Gastroesophageal sphincter (tissue), 4 donors: ENCODE results near the gene SLC38A11. TPM values are rescaled to one million over a fixed set of nuclear protein-coding genes. Genes with fewer than 3 reads are reported as not detected.

Source experiments
- ATAC-seq: fragments of 150-250 bp; one replicate; pipeline ENCODE4 v1.9.1; 2016; ENCODE audit warnings: mild to moderate bottlenecking, moderate library complexity
- H3K27ac ChIP-seq, 4 donors: fragments of 200-600 bp; sonication (generic) in 3 of 4; 1 replicate in 3 of 4; 2 replicates in 1 of 4; pipeline ENCODE4 v1.5.1; 2016 to 2019
- H3K27me3 ChIP-seq: fragments of 200-600 bp; sonication (generic); one replicate; pipeline ENCODE4 v1.5.1; 2019
- H3K36me3 ChIP-seq, 2 donors: fragments of 200-600 bp; sonication (generic); one replicate each; pipeline ENCODE4 v1.5.1; 2019; ENCODE audit warnings: control low read depth in 1 of 2
- H3K4me1 ChIP-seq, 3 donors: fragments of 200-600 bp; sonication (generic); 1 replicate in 2 of 3; 2 replicates in 1 of 3; pipeline ENCODE4 v1.5.1; 2016 to 2019; ENCODE audit warnings: control low read depth in 2 of 3
- H3K4me3 ChIP-seq, 2 donors: fragments of 200-600 bp; sonication (generic); one replicate each; pipeline ENCODE4 v1.5.1; 2019; ENCODE audit warnings: mild to moderate bottlenecking in 1 of 2, moderate library complexity in 1 of 2
- H3K9me3 ChIP-seq, 3 donors: fragments of 200-600 bp; sonication (generic); one replicate each; pipeline ENCODE4 v1.5.1; 2017 to 2019; ENCODE audit warnings: control low read depth in 2 of 3
- EP300 ChIP-seq: sonication (generic); formaldehyde crosslinking; IDR thresholded peaks from one replicate; pipeline ENCODE4 v1.6.1; 2017; ENCODE audit warnings: antibody characterized with exemption, mild to moderate bottlenecking
- POLR2A ChIP-seq, 2 donors: fragments of 450-650 bp; IDR thresholded peaks; one replicate each; pipeline ENCODE4 v1.6.1; 2017; ENCODE audit warnings: antibody characterized with exemption in 2 of 2, mild to moderate bottlenecking in 2 of 2, moderate library complexity in 1 of 2
- POLR2AphosphoS5 ChIP-seq: sonication (generic); formaldehyde crosslinking; IDR thresholded peaks from one replicate; pipeline ENCODE4 v1.6.1; 2017; ENCODE audit warnings: antibody characterized with exemption
- WGBS, 2 donors: methylation state at CpG; one replicate each; pipeline ENCODE4 v1.1.5; 2018; ENCODE audit warnings: low coverage in 1 of 2; 5-methylcytosine and 5-hydroxymethylcytosine counted together
- total RNA-seq, 4 donors: library from RNA; depleted of rRNA; stranded (reverse); fragments of >200 nt; gene quantifications; one replicate each; pipeline ENCODE4 v1.1.0, GENCODE V29; 2016
- TF ChIP-seq, protein P1 (sequence below), 4 experiments: fragments of 200-600 bp in 2 of 4; fragments of 450-650 bp in 2 of 4; sonication (generic) in 1 of 4; IDR thresholded peaks; one replicate each; pipeline ENCODE4 v1.5.1; 2017 to 2019; ENCODE audit warnings: antibody characterized with exemption in 4 of 4, mild to moderate bottlenecking in 2 of 4, moderate library complexity in 2 of 4

The SLC38A11 gene
- total RNA-seq, 4 donors from 2014 or later: 0.49 to 11.7 (median 2.7) TPM

DNA sequence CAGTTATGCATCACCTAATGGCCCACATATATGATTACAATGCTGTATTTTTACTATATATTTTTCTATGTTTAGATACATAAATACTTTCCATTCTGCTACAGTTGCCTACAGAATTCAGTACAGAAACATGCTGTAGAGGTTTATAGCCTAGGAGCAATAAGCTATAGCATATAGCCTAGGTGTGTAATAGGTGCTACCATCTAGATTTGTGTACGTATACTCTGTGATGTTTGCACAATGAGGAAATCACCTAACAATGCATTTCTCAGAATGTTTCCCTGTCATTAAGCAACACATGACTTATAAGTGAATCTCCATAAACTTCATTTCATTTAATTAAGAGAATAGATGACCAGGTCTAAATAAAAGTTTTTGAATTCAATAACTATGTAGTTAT lies 43.5 kb downstream of the SLC38A11 start:
- H3K27ac ChIP-seq: no peak overlapping the region
- 63 to 67% methylated on average over 1 of the region's 1 CpG for WGBS, 2 donors
- TF ChIP-seq POLR2A (IDR thresholded peaks at IDR 0.05) (no peak), POLR2AphosphoS5 (no peak), EP300 (no peak)
- TF ChIP-seq, protein P1, sequence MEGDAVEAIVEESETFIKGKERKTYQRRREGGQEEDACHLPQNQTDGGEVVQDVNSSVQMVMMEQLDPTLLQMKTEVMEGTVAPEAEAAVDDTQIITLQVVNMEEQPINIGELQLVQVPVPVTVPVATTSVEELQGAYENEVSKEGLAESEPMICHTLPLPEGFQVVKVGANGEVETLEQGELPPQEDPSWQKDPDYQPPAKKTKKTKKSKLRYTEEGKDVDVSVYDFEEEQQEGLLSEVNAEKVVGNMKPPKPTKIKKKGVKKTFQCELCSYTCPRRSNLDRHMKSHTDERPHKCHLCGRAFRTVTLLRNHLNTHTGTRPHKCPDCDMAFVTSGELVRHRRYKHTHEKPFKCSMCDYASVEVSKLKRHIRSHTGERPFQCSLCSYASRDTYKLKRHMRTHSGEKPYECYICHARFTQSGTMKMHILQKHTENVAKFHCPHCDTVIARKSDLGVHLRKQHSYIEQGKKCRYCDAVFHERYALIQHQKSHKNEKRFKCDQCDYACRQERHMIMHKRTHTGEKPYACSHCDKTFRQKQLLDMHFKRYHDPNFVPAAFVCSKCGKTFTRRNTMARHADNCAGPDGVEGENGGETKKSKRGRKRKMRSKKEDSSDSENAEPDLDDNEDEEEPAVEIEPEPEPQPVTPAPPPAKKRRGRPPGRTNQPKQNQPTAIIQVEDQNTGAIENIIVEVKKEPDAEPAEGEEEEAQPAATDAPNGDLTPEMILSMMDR (IDR thresholded peaks at IDR 0.05): no peak
- no peak overlapping the region for H3K4me3 ChIP-seq
- H3K27me3 ChIP-seq: no peaks in the 10 kb centered on the region
- no peaks in the 10 kb centered on the region for H3K36me3 ChIP-seq
- H3K4me1 ChIP-seq: peaks cover 2 to 52% (median 17%) of the 10 kb centered on the region in 3 donors
- no peak for ATAC-seq
- no peaks in the 10 kb centered on the region for H3K9me3 ChIP-seq

- H3K4me3 ChIP-seq: no peak overlapping the region
- H3K27me3 ChIP-seq: no peaks in the 10 kb centered on the region
- no peak for TF ChIP-seq POLR2A (IDR thresholded peaks at IDR 0.05)
- TF ChIP-seq, protein P1 (IDR thresholded peaks at IDR 0.05): no peak
- TF ChIP-seq EP300: no peak
- TF ChIP-seq POLR2AphosphoS5: no peak
- H3K36me3 ChIP-seq: no peaks in the 10 kb centered on the region
- 33 to 43% methylated on average over 6 of the region's 6 CpGs for WGBS, 2 donors
- peak overlapping the region; percentile 57 to 71 (median 65) for H3K27ac ChIP-seq
- ATAC-seq: peak; percentile 46
- H3K9me3 ChIP-seq: no peaks in the 10 kb centered on the region
- H3K4me1 ChIP-seq: peaks cover 2 to 49% (median 17%) of the 10 kb centered on the region in 3 donors
Measured at GRCh38 chr2:164910101-164910899, 45.0 kb downstream of the SLC38A11 start.

GRCh38 chr2:164906947-164907346 lies 48.4 kb downstream of the SLC38A11 start:
- peaks cover 2 to 45% (median 15%) of the 10 kb centered on the region in 3 donors for H3K4me1 ChIP-seq
- no peaks in the 10 kb centered on the region for H3K27me3 ChIP-seq
- 50 to 100% methylated on average over 1 to 2 of the region's 2 CpGs for WGBS, 2 donors
- no peaks in the 10 kb centered on the region for H3K36me3 ChIP-seq
- no peak overlapping the region for H3K4me3 ChIP-seq
- no peaks in the 10 kb centered on the region for H3K9me3 ChIP-seq
- TF ChIP-seq POLR2AphosphoS5 (no peak), POLR2A (IDR thresholded peaks at IDR 0.05) (no peak), EP300 (no peak)
- TF ChIP-seq, protein P1 (IDR thresholded peaks at IDR 0.05): no peak
- no peak overlapping the region for H3K27ac ChIP-seq
- no peak for ATAC-seq

GRCh38 chr2:164905307-164905706 lies 50.0 kb downstream of the SLC38A11 start:
- WGBS, 2 donors: 89 to 90% methylated on average over 3 to 5 of the region's 6 CpGs
- H3K4me3 ChIP-seq: no peak overlapping the region
- H3K4me1 ChIP-seq: peaks cover under 1 to 29% (median 4%) of the 10 kb centered on the region in 3 donors
- TF ChIP-seq POLR2A (IDR thresholded peaks at IDR 0.05) (no peak), EP300 (no peak), POLR2AphosphoS5 (no peak)
- TF ChIP-seq, protein P1 (IDR thresholded peaks at IDR 0.05): no peak
- no peaks in the 10 kb centered on the region for H3K36me3 ChIP-seq
- no peak overlapping the region for H3K27ac ChIP-seq
- ATAC-seq: no peak
- H3K9me3 ChIP-seq: no peaks in the 10 kb centered on the region
- H3K27me3 ChIP-seq: no peaks in the 10 kb centered on the region

- H3K36me3 ChIP-seq: no peaks in the 10 kb centered on the region
- no peak overlapping the region for H3K4me3 ChIP-seq
- no peak overlapping the region for H3K27ac ChIP-seq
- H3K9me3 ChIP-seq: no peaks in the 10 kb centered on the region
- no peaks in the 10 kb centered on the region for H3K27me3 ChIP-seq
- H3K4me1 ChIP-seq: peaks cover 0 to 20% (median 2%) of the 10 kb centered on the region in 3 donors
- ATAC-seq: no peak
- TF ChIP-seq EP300: no peak
- TF ChIP-seq, protein P1 (IDR thresholded peaks at IDR 0.05): no peak
- TF ChIP-seq POLR2AphosphoS5: no peak
- no peak for TF ChIP-seq POLR2A (IDR thresholded peaks at IDR 0.05)
- WGBS, 2 donors: 39 to 44% methylated on average over 2 of the region's 2 CpGs
Measured at GRCh38 chr2:164903951-164904350, 51.4 kb downstream of the SLC38A11 start.
